Astrocyte of the spinal cord (primary cell): ENCODE measurements around the gene SLC1A3.

Experiments
- DNase-seq: peaks from one replicate; pipeline ENCODE4 v3.0.0; 2011; ENCODE audit warnings: low read depth, low spot score
- H3K4me3 ChIP-seq: 2 replicates; pipeline ENCODE4 v1.5.1; 2011; ENCODE audit warnings: low read depth, mild to moderate bottlenecking, low read length, moderate library complexity
- CTCF ChIP-seq: IDR thresholded peaks from 2 replicates; pipeline ENCODE4 v1.5.1; 2012; ENCODE audit warnings: low read depth, mild to moderate bottlenecking, low read length, inconsistent platforms
- in situ Hi-C: cut with HindIII; loops from 2 replicates; pipeline ENCODE4 v1.10.0; 2017; ENCODE audit warnings: low sequenced_read_pairs

SLC1A3 gene

DNA sequence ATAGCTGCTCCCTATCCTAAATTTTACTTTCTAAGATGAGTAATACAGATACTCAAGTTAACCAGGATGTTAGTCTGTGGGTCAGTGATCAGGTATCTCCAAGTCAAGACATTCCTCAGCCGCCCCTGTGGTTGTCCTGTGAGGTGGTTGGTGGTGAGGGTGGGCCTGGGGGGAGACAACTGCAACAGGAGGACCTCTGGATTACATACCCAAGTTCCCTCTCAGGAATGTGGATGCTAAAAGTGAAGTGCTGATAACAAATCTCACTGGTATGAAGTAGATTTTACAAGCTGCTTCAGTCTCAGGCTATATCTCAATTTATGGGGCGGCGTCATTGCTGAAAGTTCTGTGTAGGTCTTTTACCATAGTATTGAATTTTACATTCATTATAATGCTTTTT is 38.3 kb downstream of the SLC1A3 start:
- in situ Hi-C loops, result no loop called here
- no peak for TF ChIP-seq CTCF
- H3K4me3 ChIP-seq, result no peak overlapping the region
- no peak for DNase-seq

- no peak overlapping the region for H3K4me3 ChIP-seq
- TF ChIP-seq CTCF, result no peak
- in situ Hi-C loops, result no loop called here
- no peak for DNase-seq
Observed at GRCh38 chr5:36646100-36646499, 39.7 kb downstream of the SLC1A3 start.

DNA sequence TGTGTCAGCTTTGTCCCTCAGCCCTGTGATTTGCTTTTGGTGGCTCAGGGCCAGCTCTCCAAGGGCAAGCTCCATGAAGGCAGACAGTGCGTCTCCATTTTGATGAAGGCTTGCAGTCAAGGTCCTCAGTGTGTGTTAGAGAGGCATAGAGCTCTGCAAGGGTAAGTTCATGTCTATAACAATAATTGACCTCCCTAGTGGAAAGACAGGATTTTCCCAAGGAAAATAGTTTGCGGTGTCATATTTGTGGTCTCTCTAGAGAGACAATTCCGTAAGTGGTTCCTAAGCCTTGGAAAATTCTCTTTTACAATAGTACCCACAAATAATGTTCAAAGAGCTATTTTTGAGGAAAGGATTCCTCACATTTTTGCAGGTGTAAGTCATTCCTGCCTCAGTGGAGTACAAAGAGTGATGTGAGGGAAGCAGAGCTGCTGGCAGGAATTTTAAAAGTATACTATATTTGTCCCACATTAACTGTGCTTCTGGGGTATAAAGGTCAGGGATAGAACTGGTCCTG is 40.2 kb downstream of the SLC1A3 start:
- DNase-seq, result peak; percentile 60
- TF ChIP-seq CTCF, result no peak
- no peak overlapping the region for H3K4me3 ChIP-seq
- in situ Hi-C loops, result no loop called here

DNA sequence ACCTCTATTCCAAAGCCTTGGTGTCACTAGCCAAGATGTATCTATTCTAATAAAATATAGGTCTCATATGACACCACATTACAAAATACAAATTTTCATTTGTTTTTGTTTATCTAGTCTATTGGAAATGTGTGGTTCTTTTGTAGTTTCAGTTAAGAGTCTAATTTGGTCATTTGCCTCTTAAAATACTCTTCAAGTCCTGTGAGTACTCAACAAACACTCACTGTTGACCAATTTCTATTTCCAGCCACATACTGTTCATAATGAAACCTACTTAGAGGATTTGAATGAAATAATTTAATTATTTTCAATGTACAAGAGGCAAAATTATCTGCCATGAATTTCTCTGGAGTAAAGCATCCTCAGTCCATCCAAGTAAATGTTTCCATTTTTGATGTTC is 40.6 kb downstream of the SLC1A3 start:
- no peak for DNase-seq
- in situ Hi-C loops, result no loop called here
- H3K4me3 ChIP-seq, result no peak overlapping the region
- TF ChIP-seq CTCF, result no peak

DNA sequence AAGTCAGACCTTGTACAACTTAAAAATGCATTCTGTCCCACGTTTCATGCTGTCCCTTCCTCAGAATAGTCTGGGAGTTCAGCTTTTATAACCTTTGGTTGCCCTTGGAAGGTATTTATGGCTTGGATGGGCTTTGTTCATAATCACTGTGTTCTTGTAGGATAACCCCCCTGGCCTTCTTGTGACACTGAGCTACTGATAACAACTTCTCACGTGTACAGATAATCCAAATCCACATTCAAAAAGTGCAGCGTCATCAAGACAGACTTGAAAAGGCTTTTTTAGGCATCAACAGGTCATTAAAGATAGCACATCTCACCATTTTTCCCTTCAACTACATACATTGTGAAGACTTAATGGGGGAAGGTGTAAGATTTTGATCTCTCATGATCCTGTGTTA is 42.0 kb downstream of the SLC1A3 start:
- in situ Hi-C loops, result no loop called here
- no peak for TF ChIP-seq CTCF
- no peak for DNase-seq
- H3K4me3 ChIP-seq, result no peak overlapping the region

DNA sequence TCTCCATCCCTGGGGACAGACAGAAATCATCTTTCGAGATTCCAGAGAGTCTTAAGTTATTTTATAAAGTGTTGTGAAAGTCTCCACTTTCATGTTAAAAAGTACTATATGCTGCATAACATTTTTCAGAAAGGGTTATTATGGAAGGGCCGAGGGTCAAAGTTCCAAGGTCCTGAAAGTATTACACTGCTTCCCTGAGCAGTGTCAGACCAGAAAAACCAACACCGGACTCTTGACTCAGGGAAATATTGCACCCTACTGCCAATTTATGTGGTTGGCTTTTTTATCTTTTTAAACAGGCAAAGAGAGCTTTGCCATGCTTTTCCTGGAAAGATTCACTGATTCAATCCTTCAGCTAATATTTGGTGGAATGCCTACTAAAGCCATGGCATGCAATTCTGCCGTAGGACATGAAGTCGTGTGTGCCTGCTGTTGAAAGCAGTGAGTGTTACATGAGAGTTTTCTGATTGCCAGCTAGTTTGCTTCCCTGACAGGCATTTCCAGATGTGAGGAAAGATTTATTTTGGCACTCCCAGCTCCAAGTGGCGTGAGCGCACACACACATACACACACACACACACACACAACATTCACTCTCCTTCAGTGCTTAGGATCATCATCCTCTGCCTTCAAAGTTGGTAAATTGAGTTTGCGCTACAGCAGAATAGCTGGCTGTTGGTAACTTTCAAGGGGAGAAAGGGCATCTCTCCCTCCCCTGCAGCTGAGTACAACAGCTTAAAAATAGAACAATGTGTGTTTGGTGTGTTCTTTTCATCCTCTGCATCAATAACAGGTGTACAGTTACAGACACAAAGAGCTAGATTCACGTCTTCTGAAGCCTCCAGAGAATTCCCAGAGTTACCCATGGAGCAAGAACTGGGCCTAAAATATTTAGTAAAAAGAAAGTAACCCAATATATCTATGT is 45.6 kb downstream of the SLC1A3 start:
- TF ChIP-seq CTCF, result no peak
- in situ Hi-C loops, result no loop called here
- no peak for DNase-seq
- no peak overlapping the region for H3K4me3 ChIP-seq
